SU-DHL-6 (cell line): ENCODE data around the gene NGB.
"Not testable (repeated sequence)": the region's sequence is repeated elsewhere in the genome, so short reads cannot be mapped to it uniquely, and the experiment has no call there.

Experiments
- H2AFZ ChIP-seq: fragments of 200-600 bp; sonication (generic); 2 replicates; pipeline ENCODE4 v1.6.1; 2014; ENCODE audit warnings: low read depth, mild to moderate bottlenecking, moderate library complexity, mixed read lengths, antibody characterized with exemption, low read length; ENCODE audit not compliant: severe bottlenecking
- H3F3A ChIP-seq: fragments of 200-600 bp; shearing (Covaris generic); 2 replicates; pipeline ENCODE4 v1.6.0; 2016; ENCODE audit warnings: antibody characterized with exemption, mild to moderate bottlenecking; ENCODE audit not compliant: insufficient read depth
- H3K27ac ChIP-seq: fragments of 200-600 bp; sonication (generic); 2 replicates; pipeline ENCODE4 v1.5.1; 2016; ENCODE audit warnings: low read depth, mild to moderate bottlenecking, low read length, moderate library complexity, mixed read lengths
- H3K27me3 ChIP-seq: fragments of 200-600 bp; sonication (generic), shearing (Covaris generic); 2 replicates; pipeline ENCODE4 v1.6.0; 2014; ENCODE audit warnings: mild to moderate bottlenecking, low read length
- H3K36me3 ChIP-seq: fragments of 200-600 bp; sonication (generic); 2 replicates; pipeline ENCODE4 v1.6.1; 2014; ENCODE audit warnings: mild to moderate bottlenecking, low read length, mixed read lengths
- H3K4me2 ChIP-seq: fragments of 300-600, 200-600 bp; shearing (Covaris generic), sonication (generic); 2 replicates; pipeline ENCODE4 v1.6.0; 2014; ENCODE audit warnings: low read length, low read depth, mild to moderate bottlenecking; ENCODE audit not compliant: poor library complexity, severe bottlenecking
- H3K4me3 ChIP-seq: fragments of 200-600 bp; sonication (generic); 2 replicates; pipeline ENCODE4 v1.5.1; 2014; ENCODE audit warnings: antibody characterized with exemption, low read length, mild to moderate bottlenecking, mixed read lengths; ENCODE audit not compliant: insufficient read depth, poor library complexity, severe bottlenecking
- H3K79me2 ChIP-seq: fragments of 200-600 bp; sonication (generic); 2 replicates; pipeline ENCODE4 v1.6.1; 2014; ENCODE audit warnings: mild to moderate bottlenecking, low read length, moderate library complexity; ENCODE audit not compliant: insufficient read depth
- H3K9ac ChIP-seq: fragments of 200-600 bp; sonication (generic); 2 replicates; pipeline ENCODE4 v1.7.0; 2014; ENCODE audit warnings: mild to moderate bottlenecking, low read length
- H3K9me2 ChIP-seq: fragments of 200-600 bp; sonication (generic); replicated peaks from 2 replicates; pipeline ENCODE4 v1.6.1; 2014; ENCODE audit warnings: low read length; ENCODE audit not compliant: insufficient read depth
- H3K9me3 ChIP-seq: fragments of 200-600 bp; sonication (generic); 2 replicates; pipeline ENCODE4 v1.6.1; 2014; ENCODE audit warnings: low read length, mixed read lengths; ENCODE audit not compliant: insufficient read depth
- H4K20me1 ChIP-seq: fragments of 200-600 bp; sonication (generic); 2 replicates; pipeline ENCODE4 v1.6.1; 2014; ENCODE audit warnings: low read depth, mild to moderate bottlenecking, antibody characterized with exemption, low read length, moderate library complexity, mixed read lengths
- EZH2phosphoT487 ChIP-seq: fragments of 200-600 bp; sonication (generic), shearing (Covaris generic); conservative IDR thresholded peaks from 2 replicates; pipeline ENCODE4 v1.6.1; 2018; ENCODE audit warnings: mild to moderate bottlenecking, antibody characterized with exemption, low read length, moderate library complexity, mixed read lengths
- TF ChIP-seq, protein P1 (sequence below): fragments of 200-600 bp; sonication (generic); IDR thresholded peaks from one replicate; pipeline ENCODE4 v1.5.1; 2017; ENCODE audit warnings: antibody characterized with exemption, mild to moderate bottlenecking, low read length, moderate library complexity; ENCODE audit not compliant: insufficient read depth, poor library complexity, severe bottlenecking

NGB gene

DNA sequence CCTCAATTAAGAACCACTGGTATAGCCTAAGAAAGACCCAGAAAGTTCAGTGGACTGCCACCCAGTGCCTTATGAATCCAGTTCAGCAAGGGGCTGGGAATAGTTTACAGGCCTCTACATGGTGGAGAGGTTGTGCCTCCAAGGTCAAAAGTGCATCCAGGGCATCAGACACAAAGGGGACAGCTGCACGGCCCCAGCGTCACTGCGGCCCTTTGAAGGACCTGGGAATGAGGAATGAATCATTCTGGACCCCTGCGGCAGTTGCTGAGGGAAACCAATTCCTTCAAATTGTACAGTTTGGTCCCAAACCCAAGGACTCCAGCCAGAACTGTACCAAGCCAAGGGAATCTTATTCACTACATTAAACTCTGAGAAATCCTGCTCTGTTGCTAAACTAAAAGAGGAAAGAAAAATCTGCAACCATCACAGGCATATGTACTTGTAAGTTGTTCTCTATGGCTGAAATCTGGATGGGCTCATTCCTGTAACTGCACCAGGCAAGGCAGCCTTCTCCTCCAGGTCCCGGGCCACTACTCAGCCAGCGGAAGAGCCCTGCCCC, 10.9 kb upstream of the NGB start:
- Histone ChIP-seq H3K9me3 (no peaks in the 10 kb centered on the region), H4K20me1 (no peaks in the 10 kb centered on the region), H3K36me3 (no peaks in the 10 kb centered on the region), H3K4me3 (no peak overlapping the region), H3K27me3 (no peaks in the 10 kb centered on the region), H3K79me2 (no peaks in the 10 kb centered on the region), H3K27ac (no peak overlapping the region), H3K9me2 (no peaks in the 10 kb centered on the region), H3K4me2 (no peak overlapping the region), H2AFZ (no peak overlapping the region), H3K9ac (no peak overlapping the region), H3F3A (no peaks in the 10 kb centered on the region)
- TF ChIP-seq EZH2phosphoT487 = no peak
- TF ChIP-seq, protein P1, sequence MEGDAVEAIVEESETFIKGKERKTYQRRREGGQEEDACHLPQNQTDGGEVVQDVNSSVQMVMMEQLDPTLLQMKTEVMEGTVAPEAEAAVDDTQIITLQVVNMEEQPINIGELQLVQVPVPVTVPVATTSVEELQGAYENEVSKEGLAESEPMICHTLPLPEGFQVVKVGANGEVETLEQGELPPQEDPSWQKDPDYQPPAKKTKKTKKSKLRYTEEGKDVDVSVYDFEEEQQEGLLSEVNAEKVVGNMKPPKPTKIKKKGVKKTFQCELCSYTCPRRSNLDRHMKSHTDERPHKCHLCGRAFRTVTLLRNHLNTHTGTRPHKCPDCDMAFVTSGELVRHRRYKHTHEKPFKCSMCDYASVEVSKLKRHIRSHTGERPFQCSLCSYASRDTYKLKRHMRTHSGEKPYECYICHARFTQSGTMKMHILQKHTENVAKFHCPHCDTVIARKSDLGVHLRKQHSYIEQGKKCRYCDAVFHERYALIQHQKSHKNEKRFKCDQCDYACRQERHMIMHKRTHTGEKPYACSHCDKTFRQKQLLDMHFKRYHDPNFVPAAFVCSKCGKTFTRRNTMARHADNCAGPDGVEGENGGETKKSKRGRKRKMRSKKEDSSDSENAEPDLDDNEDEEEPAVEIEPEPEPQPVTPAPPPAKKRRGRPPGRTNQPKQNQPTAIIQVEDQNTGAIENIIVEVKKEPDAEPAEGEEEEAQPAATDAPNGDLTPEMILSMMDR = no peak

DNA sequence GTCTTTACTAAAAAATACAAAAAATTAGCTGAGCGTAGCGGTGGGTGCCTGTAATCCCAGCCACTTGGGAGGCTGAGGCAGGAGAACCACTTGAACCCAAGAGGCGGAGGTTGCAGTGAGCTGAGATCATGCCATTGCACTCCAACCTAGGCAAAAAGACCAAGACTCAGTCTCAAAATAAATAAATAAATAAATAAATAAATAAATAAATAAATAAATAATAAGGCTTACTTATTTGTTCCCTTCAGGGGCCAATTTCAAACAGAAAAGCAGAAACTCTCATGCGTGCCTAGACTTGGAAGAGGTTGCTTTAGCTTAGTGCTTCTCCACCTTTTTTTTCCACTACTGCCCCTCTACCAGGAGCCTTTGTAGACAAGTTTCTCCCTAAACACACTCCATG, 9.9 kb upstream of the NGB start:
- H4K20me1 ChIP-seq, H3K36me3 ChIP-seq, H3K27me3 ChIP-seq, H3K9me2 ChIP-seq, H3K9ac ChIP-seq, H3K27ac ChIP-seq, H2AFZ ChIP-seq, H3K4me2 ChIP-seq, H3K4me3 ChIP-seq, H3K79me2 ChIP-seq, H3K9me3 ChIP-seq, H3F3A ChIP-seq: not testable (repeated sequence)

DNA sequence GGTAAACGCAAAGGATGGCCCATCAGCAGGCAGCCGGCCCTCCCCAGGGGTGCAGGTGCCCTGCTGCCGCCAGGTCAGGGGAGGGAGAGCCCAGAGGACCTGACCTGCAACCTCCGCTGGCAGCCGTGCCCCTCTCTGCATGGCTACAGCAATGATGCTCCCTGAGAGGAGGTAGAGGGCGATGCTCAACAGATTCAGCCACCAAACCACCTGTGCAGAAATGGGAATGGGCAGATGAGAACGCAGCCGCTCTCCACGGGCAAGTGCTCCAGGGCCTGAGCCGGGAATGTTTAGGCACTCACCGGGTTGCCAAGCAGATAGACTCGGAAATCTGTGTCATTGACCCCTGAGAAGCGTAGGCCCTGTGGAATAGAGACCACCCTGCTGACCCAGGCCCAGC, 8.7 kb upstream of the NGB start:
- Histone ChIP-seq H3K79me2 (no peaks in the 10 kb centered on the region), H3K36me3 (no peaks in the 10 kb centered on the region)
- TF ChIP-seq, protein P1 = no peak

DNA sequence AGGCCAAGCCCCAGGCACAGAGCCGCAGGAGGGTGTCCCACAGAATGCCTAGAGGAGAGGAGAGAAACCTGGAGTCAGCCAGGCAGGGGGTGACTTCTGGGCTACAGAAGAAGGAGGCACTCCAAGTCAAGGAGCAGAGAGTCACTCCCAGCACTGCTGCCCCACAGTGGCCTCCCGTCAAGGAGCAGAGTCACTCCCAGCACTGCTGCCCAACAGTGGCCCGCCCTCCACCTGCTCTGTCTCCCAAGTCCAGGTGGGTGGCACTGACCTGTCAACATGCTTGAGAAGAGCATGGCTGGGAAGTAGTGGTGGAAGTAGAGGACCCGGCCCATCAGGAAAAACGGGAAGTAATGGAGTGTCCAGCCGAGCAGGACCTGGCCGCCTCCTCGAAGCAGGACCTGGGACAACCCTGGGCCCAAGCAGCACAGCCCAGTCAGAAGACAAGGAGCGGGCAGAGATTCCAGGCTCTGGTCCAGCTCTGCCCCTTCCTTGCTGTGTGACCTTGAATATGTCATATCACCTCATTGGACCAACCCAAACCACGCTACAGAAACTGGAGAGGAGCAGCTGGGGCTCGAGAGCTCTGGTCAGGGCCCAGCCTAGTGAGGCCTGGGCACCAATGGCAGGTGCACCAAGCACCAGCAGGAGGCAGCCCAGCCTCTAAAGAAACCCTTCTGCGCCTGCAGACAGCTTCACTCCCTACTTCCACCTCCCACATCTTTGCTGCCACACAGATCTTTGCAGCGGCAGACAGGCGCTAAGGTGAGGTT, 7.6 kb upstream of the NGB start:
- Histone ChIP-seq H3K79me2 (no peaks in the 10 kb centered on the region), H4K20me1 (no peaks in the 10 kb centered on the region), H3K36me3 (no peaks in the 10 kb centered on the region), H3K27me3 (no peaks in the 10 kb centered on the region), H3K9ac (no peak overlapping the region), H3K4me3 (no peak overlapping the region), H3F3A (no peaks in the 10 kb centered on the region), H3K27ac (no peak overlapping the region), H3K4me2 (no peak overlapping the region), H2AFZ (no peak overlapping the region), H3K9me2 (no peaks in the 10 kb centered on the region), H3K9me3 (no peaks in the 10 kb centered on the region)
- TF ChIP-seq, protein P1 = no peak
- TF ChIP-seq EZH2phosphoT487 = no peak

More for the DNA sequence above, 8.7 kb upstream of the NGB start:
- Histone ChIP-seq H3K9ac (no peak overlapping the region), H3K27ac (no peak overlapping the region), H2AFZ (no peak overlapping the region), H3F3A (no peaks in the 10 kb centered on the region), H3K9me2 (no peaks in the 10 kb centered on the region), H3K9me3 (no peaks in the 10 kb centered on the region), H4K20me1 (no peaks in the 10 kb centered on the region), H3K27me3 (no peaks in the 10 kb centered on the region), H3K4me2 (no peak overlapping the region), H3K4me3 (no peak overlapping the region)
